ENCODE measurements around the gene TUBE1.
"Not testable (repeated sequence)": the region's sequence is repeated elsewhere in the genome, so short reads cannot be mapped to it uniquely, and the experiment has no call there.

The TUBE1 gene, protein sequence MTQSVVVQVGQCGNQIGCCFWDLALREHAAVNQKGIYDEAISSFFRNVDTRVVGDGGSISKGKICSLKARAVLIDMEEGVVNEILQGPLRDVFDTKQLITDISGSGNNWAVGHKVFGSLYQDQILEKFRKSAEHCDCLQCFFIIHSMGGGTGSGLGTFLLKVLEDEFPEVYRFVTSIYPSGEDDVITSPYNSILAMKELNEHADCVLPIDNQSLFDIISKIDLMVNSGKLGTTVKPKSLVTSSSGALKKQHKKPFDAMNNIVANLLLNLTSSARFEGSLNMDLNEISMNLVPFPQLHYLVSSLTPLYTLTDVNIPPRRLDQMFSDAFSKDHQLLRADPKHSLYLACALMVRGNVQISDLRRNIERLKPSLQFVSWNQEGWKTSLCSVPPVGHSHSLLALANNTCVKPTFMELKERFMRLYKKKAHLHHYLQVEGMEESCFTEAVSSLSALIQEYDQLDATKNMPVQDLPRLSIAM

DNA sequence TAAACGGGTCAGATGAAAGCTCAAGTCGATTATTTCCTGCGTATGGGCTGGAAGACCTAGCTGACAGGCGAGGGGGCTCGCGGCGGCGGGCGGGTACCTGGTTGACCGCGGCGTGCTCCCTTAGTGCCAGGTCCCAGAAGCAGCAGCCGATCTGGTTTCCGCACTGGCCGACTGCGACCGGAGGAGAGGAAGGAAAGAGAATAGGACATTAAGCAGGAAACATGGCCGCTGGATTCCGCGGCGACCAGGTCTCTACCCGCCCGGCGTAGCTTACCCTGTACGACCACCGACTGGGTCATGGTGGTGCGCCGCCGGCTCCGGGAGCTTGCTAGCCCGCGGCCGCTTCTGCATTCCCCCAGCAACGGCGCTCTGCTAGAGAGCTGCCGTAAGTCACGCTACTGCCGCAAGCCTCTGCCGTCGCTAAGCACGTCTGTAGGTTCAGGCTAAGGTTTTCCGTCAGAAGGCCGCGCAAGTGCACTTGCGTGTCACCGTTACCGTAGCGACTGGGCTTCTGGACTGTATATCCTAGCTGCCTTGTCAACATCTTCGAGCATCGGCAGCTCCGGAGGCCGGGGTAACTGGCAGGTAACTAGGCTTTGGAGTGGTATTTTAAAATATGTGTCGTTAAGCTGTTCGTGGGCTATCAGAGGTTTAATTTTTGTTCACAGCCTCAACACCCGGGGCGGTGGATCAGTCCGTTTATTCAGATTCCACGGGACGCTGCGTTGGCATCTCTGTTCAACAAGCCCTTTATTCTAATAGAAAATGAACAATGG is at the start of gene TUBE1, which contains the start of gene FAM229B:
TSS of gene TUBE1 (minus strand) at position 347 of the 776 bp plus-strand sequence. CDS start at position 299, 48 bp downstream.
TSS of gene FAM229B (plus strand) at position 456 of the 776 bp plus-strand sequence. CDS start 11,693 bp downstream, outside the sequence.
- peak; percentile 70 to 79 for DNase-seq (ENCODE audit: low read depth in 2 of 2)

DNA sequence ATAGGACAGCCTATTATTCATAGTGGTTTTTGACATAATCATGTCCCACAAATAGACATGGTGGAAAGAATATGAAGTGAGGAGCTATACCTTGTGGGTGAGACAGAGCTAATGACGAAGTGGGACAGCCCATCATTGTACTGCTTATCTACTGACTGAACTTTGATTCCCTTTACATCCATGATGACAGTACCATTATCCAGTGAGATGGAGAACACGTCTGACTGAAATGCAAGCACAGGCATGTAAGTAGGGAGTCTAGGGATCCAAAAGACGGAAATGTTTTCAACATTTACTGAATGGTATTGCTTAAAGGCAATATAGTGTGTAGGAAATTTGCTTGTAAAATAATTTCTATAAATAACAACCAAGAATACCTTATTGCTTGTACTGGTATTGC is 43.6 kb upstream of the TUBE1 start:
- no peak for DNase-seq (ENCODE audit: low read depth in 2 of 2)

DNA sequence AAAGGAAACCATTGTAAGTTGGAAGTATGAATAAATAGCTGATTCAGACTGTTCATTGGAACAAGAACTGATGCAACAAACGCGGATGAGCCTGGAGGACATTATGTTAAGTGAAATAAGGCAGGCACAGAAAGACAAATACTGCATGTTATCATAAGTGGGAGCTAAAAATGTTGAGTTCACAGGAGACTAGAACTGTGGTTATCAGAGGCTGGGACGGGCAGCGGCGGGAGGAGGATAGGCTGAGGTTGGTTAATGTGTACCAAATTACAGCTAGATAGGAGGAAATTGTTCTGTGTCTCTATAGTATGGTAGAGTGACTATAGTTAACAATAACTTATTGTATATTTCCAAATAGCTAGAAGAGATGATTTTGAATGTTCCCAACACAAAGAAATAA is 40.9 kb upstream of the TUBE1 start:
- DNase-seq (ENCODE audit: low read depth in 2 of 2) = no peak

DNA sequence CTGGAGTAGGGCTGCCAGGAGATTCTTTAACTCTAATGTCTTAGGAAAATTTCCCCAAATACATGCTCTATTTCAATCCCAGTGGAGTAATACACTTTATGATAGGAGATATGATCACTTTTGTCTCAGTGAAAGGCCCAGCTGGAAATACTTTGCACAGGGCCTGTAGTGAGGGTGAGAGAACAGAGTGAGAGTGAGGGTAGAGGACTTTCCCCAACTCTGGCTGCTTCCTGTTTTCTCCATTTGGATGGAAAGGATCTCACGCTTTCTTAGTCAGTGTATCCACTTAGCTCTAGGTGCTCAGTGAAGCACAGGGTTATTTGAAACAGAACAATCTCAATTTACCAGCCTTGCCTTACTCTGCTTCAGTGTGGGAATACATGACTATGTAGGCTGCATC is 36.7 kb upstream of the TUBE1 start:
- no peak for DNase-seq (ENCODE audit: low read depth in 2 of 2)

DNA sequence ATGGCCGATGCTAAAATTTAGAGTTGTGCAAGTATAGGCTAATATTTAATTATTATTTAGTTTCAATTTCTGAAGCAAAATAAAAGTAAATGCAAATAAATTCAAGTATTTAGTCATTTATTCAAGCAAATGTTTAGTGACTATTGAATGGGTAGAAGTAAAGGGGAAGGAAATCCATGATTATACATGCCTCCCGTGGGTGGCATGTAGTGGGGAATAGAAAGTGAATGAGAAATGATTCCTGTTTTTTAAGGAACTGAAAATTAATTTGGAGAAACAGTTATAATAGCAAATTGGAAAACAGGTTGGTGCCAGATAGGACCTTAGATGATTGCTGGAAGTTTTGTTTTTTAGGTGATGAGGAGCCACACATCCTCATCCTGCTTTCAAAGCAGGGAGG is 35.5 kb upstream of the TUBE1 start:
- no peak for DNase-seq (ENCODE audit: low read depth in 2 of 2)

DNA sequence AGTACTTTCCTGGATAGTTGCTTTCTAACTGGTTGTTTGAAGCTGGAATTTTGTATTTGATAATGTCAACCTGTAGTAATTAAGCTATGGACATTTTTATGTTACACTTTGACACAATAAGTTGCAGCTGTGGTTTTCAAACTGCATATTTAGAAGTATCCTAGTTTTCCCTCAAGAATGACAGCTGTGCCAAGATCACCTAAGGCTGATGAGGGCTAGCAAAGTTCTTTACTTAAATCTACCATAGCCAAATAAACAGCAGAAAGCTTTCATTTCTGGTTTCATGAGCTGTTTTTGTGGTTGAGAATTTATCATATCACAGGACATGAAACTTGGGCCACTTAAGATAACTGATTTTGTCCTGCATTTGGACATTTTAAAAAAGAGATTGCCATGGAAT is 30.8 kb upstream of the TUBE1 start:
- no peak for DNase-seq (ENCODE audit: low read depth in 2 of 2)

DNA sequence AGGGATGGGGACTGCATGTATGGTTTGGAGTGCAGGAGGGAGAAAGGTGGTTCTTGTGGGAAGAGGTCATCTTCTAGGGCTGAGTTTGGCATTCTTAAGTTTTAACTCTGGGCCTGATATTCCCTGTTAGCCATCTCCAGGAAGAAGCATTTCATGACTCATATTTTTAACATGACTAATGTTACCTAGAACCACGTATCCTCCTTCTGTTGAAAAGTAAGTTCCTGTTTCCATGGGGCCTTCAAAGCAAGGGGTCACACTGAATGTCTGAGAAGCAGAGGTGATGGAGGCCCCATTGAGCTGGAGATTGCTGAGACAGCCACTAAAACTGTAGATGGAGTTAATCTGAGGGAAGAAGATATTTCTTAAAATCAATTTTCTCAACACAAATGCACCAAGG is 30.3 kb upstream of the TUBE1 start:
- DNase-seq (ENCODE audit: low read depth in 2 of 2) = no peak

DNA sequence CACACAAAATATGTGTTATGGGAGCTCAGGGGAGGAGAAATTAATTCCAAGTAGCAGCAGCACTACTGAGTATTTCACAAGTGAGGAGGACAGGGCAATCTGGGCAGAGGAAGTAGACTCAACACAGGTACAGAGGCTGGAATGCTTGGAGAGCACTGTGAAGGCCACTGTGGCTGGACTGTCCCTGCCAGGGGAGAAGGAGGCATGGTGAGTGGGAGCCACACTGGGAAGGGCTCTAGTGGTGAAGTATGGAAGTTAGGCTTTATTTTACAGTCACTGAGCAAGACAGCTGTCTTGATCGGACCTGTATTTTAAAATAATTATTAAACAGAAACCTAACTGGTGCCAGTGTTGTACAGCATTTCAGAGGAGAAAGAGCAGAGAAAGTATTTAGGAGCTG is 28.9 kb upstream of the TUBE1 start:
- DNase-seq (ENCODE audit: low read depth in 2 of 2) = no peak

DNA sequence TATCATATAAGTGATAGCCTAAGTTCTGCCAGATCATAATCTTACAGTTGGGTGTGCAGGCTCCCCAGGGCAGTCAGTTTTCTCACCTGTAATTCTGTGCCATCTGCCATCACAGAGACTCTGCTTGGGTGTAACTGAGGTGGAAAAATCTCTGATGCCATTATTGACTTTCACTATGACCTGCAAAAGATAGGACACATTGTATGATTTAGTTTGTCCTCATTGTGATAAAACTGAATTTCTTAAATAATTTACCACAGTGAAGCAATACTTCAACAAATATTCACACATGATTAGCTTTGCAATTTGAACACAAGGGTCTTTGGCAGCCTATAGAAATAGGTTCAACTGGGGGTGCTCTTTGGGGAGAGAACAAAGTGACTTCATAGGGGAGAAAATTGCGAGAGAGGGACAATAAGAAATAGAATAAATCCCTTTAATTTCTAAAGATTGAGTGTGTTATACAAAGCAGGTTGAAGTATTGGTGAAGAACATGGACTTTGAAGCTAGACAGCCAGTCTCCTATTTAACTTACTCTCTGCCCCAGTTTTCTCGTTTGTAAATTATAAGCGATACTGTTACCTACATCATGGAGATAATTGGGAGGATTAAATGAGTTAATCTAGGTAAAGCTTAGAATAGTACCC is 27.4 kb upstream of the TUBE1 start:
- DNase-seq (ENCODE audit: low read depth in 2 of 2) = no peak

DNA sequence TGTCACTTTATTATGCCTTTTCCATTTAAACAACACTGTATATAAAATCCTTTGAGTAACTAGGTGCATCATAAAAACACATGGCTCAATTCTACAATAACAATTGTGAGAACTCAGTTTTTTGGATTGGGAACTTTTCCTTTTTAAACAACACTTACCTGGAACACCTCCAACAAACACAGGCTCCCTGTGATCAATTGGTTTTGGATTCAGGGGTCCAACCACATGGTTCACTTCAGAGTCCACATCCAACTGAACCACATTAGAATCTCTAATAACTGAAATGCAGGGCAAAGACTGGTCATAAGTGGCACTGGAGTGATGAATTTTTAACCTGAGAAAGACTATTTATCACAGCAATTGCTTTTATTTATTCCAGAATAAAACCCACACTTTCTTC is 26.6 kb upstream of the TUBE1 start:
- DNase-seq (ENCODE audit: low read depth in 2 of 2) = no peak

DNA sequence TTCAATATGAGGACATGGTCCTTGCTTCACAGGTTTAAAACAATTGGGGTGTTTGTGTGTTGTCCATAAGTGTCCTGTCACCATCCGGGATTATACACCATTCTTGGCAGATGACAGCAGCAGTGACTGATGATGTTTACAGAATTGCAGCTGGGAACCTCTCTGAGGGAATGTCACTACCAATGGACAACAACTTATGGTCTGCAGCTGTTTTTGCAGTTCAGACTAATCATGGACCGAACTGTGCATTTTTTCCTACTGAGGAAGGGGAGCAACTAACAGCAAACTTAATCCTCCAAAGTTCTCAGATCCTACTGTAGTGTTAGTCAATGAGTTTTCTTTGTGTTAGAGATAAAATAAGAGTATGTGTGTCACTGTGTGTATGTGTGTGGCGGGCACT is 26.1 kb upstream of the TUBE1 start:
- no peak for DNase-seq (ENCODE audit: low read depth in 2 of 2)

DNA sequence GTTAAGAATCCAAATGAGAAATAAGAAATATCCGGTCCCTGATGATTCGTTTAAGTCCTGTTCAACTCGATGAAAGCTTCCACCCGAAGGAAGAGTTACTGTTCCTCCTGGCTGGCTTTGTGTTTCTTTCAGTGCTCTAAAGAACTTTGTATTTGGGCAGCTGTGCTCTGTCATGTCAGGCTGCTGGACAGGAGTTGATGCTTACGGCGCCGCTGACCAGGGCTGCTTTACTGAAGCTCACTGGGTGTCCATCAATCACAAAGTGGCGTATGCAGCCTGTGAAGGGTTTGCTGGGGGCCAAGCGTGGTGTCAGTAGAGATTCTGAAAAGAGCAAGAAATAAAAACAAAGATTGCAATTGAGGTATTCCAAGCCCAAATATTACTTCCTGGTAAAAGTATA is 22.0 kb upstream of the TUBE1 start:
- no peak for DNase-seq (ENCODE audit: low read depth in 2 of 2)

DNA sequence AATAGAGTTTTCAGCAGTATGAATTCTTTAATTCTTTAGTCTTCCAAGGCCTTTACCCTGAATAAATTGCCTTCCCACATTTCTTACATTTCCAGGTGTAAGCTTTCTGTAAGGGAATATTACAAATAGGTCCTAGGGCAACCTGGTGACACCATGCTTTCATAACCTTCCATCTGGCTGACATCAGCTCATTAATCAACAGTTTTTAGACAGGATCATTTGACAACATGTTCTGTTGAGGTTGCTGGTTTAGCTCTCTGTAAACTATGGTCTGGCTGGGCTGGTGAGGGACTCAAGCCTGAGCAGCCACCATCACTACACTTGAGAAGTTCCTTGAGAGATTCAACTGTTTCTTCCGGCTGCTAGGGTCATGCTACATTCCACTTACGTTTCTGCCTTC is 19.3 kb upstream of the TUBE1 start:
- no peak for DNase-seq (ENCODE audit: low read depth in 2 of 2)

DNA sequence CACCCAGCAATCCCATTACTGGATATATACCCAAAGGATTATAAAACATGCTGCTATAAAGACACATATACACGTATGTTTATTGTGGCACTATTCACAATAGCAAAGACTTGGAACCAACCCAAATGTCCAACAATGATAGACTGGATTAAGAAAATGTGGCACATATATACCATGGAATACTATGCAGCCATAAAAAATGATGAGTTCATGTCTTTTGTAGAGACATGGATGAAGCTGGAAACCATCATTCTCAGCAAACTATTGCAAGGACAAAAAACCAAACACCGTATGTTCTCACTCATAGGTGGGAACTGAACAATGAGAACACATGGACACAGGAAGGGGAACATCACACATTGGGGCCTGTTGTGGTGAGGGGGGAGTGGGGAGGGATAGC is 18.7 kb upstream of the TUBE1 start:
- DNase-seq (ENCODE audit: low read depth in 2 of 2) = not testable (repeated sequence)

DNA sequence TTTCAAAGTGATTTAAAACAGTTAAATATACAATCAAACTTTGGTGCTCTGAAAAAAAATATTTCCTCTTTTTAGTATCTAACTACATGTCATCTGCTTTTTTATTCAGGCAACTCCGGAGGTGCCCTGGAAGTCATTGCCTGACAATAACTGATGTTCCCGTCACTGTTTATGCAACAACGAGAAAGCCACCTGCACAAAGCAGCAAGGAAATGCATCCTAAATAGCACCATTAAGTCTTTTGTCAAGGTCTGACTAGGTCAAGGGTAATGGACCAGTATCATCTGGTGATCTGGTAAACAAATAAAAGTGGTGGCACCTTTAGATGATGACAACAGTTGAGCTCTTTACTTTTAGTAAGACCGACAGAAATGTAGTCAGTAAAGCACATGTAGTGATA is 13.3 kb upstream of the TUBE1 start:
- no peak for DNase-seq (ENCODE audit: low read depth in 2 of 2)

DNA sequence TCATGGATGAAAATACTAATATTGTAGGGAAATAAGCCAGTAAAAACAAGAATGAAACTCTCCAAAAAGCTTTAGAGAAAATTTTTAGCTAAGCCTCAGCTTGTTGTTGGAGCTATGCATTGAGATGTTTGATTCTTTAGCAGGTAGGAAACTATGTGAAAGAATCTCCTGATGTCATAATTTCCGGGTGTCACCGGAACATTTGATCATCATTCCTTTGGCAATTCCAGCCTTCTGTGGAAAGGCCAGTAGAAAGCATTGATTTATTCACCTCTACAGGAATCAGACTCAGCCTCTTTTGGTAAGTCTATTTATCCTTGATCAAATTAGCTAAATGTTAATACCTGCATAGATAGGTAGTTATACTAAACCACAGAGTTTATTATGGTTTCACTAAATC is 9.6 kb upstream of the TUBE1 start:
- no peak for DNase-seq (ENCODE audit: low read depth in 2 of 2)

DNA sequence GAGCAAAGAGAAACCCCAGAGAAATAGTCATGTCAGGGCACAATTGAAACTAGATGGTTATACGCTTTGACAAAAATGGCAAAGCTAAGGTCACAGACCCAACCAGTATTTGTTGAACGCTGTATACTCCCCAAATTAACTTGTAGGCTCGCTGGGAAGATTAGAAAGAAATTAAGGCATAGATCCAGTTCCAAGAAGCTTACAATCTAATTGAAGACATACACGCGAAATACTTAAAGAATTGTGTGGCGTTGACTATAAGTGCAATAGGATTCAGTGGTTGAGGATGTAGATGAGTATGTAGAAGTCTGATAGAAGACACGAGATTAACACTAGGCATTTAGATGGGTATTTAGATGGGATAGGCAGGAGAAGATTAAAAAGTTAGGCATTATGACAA is 634 bp upstream of the TUBE1 start:
- DNase-seq (ENCODE audit: low read depth in 2 of 2) = no peak

DNA sequence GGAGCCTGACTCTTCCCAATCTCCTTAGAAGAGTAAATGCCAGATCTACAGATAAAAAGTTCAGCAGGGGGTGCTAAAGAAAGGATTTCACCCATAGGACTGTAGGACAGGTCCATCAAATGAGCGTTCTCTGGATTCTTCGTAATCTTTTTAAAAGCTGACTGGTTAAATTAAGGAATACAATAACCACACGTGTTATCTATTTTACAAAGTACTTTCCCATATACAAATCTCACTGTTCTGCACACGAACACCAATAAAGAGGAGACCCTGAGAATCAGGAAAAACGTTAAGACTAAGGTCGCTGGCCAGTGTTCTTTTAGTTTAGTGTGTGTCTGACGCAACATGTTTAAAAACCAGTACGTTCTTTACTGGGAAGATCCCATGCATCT is 542 bp downstream of the TUBE1 start:
- no peak for DNase-seq (ENCODE audit: low read depth in 2 of 2)

DNA sequence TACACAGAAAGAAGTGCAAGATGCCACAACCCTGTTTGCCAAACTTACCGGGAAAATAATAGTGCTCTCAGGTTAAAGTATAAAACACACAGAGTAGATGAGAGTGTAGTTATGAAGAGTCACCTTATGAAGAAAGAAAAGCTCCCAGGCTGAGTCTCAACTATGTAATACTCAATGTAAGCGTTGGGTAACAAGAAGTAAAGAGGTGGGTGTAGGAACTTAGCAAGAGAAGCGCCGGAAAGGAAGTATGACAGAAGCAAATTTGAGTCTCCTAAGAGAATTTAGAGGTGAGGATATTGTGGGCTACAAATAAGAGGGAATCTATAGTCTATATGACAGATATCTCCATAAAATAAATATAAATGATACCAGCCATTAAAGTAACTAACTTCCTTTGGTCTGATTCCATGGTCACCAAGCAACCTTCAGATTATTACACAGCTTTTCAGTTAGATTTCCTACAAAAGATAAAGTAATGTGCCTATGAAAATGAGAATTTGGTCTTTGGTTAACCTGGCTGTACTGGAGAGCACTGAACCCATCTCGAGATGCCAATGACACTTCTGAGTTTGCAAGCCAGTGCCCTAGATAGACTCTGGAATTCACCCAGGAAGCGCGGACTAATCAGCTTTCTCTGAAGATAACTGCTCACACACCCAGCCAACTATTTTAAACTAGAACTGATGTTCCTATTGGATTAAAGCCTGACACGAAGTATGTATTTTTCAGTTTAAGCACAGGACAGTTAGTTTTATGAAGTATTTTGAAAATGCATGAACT is 1.8 kb downstream of the TUBE1 start:
- no peak for DNase-seq (ENCODE audit: low read depth in 2 of 2)

DNA sequence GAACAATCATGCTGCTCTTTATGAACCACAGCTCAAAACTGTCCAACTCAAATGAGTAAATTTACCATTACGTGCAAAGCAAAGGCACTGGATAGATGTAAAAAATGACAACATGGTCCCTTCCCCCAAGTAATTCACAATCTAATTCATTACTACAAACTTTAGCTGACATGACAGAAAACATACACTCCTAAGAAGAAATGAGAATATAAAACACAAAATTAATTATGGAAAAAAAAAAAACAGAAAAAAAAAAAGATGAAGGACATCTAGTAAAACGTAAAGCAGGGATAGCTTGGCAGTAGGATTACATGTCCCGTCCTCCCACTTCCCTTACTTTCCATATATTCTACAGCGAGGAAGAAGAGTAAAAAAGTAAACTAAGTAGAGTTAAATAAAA is 5.7 kb downstream of the TUBE1 start:
- no peak for DNase-seq (ENCODE audit: low read depth in 2 of 2)

DNA sequence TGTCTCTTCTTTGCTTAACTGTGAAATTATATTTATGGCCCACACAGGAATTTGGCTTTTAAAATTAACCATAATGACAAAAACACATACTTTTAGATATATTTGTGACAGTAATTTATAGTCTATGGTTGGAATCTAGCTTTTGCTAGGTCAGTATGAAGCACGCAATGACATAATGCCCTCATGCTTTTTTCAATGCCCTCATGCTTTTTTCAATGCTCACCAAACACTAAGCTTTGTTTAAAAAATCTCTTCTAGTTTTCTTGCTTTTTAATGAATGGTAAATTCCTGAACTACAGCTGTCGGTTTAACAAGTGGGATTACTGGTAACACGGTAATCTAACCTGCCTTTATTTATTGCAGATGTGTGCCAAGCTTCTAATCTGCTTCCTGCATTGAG is 20.7 kb downstream of the TUBE1 start:
- DNase-seq (ENCODE audit: low read depth in 2 of 2) = no peak

All from stimulated activated CD8-positive, alpha-beta memory T cell treated with anti-CD3 and anti-CD28 coated beads, Interleukin-2, amount 100 ng/mL, for 48 hours (primary cell).